Mesenteric fat pad (tissue), 1 donor: ENCODE data around the gene S100A2. TPM values are rescaled to one million over a fixed set of nuclear protein-coding genes. Genes with fewer than 3 reads are reported as not detected.
"Not testable (repeated sequence)": the region's sequence is repeated elsewhere in the genome, so short reads cannot be mapped to it uniquely, and the experiment has no call there.

Experiments
- DNase-seq: peaks from one replicate; pipeline ENCODE4 v3.0.0-alpha.2; 2020; ENCODE audit warnings: low spot score
- total RNA-seq: library from RNA; stranded (reverse); fragmentation: NEBNext Ultra II Directional; extraction: Animal tissue kit (Norgen Biotek cat#: 25700); gene quantifications from one replicate; pipeline ENCODE4 v1.2.1, GENCODE V29; 2021
- donor health status: DM: yes; HTN: yes; CAD: no.

Gene S100A2
- total RNA-seq, 1 donor from 2014 or later, result 0.58 TPM

DNA sequence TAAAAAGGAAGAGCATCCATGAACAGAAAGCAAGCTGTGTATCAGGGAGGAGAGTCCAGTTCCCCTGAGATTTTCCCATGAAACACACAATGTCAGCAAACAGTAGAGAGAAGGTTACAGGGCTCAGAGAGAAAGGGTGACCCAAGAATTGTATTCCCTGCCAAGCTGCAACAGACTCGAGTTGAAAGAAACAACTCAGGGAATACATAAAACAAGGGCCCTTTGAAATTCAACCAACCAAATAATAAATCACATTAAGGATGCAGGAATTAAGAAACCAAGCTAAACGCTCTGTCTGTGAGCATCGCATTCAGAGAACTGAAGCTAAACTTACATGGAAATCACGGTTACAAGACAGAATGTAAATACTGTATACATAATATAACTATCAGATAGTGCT is 27.1 kb upstream of the S100A2 start:
- DNase-seq, result no peak

DNA sequence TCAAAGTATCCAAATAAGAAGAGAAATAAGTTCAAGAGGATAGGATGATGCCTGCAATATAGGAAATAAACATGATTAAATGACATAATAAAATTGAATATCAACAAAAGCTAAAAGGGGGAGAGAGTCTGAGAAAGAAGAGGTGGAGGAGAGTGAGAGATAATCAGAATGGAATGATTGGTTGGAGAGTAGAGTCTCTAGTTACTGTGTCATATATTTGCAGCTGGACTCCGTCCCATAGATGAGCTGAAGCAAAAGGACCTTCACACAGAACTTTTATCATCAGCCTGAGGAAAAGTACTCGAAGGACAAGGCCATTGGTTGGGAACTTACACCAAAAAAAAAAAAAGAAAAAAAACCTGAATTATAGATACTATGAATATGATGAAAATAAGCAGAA is 22.8 kb upstream of the S100A2 start:
- no peak for DNase-seq

GRCh38 chr1:153588033-153588432 is 22.4 kb upstream of the S100A2 start:
- DNase-seq, result not testable (repeated sequence)

GRCh38 chr1:153587314-153587713 is 21.7 kb upstream of the S100A2 start:
- DNase-seq, result no peak

DNA sequence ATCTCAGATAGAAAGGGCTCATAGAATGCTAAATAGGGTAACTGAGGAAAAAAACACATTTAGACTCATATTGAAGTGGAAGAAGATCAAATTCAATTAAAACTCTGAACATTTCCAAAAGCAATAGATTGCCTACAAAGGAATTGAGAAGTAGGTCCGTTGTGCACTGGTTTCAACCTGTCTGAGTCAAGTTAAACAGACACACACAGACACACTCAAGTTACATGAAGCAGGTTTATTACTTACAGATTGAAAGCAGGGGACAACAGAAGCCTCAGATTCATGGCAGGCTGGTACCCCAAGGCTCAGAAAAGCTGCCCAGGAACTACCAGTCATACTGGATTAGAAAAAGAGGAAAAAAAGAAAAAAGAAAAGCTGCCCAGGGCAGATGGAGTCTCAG is 20.7 kb upstream of the S100A2 start:
- no peak for DNase-seq

DNA sequence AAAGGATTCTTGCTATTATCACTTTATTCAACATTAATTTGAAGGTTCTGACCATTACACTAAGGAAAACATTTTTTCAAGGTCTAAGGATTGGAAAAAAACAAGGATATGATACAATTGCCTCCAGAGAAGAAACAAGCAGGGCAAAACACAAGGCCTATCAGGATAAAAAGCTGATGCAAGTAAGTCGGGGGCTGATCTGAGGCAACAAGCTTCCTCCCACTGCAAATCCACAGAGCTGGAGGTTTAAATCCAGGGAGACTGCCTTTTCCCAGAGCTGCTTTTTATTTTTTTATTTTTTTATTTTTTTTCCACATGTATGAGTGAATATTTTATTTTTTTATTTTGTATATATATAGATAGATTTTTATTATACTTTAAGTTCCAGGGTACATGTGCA is 19.4 kb upstream of the S100A2 start:
- DNase-seq, result no peak

GRCh38 chr1:153583976-153584375 is 18.3 kb upstream of the S100A2 start:
- no peak for DNase-seq

GRCh38 chr1:153583514-153583913 is 17.9 kb upstream of the S100A2 start:
- not testable (repeated sequence) for DNase-seq

DNA sequence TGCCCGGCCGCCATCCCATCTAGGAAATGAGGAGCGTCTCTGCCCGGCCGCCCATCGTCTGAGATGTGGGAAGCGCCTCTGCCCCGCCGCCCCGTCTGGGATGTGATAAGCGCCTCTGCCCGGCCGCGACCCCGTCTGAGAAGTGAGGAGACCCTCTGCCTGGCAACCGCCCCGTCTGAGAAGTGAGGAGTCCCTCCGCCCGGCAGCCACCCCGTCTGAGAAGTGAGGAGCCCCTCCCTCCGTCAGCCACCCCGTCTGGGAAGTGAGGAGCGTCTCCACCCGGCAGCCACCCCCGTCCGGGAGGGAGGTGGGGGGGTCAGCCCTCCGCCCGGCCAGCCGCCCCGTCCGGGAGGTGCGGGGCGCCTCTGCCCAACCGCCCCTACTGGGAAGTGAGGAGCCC is 17.2 kb upstream of the S100A2 start:
- peak; percentile 62 for DNase-seq

- DNase-seq, result no peak
Observed at GRCh38 chr1:153578936-153579335, 13.3 kb upstream of the S100A2 start.

DNA sequence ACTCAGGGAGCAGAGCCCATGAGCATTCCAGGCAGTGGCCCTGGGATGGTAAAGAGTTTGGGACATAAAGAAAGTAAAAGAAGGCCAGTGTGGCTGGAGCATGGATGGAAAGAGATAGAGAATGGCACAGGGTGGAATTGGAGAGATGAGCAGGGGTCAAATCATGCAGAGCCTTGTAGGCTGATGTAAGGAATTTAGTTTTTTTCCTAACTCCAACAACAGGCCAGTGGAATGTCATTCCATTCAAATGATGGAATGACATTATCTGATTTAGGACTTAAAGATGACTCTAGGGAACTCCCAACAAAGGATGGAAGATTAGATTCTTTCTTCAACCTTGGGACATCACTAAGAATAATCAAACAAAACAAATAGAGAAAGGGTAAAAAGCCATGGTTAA is 12.8 kb upstream of the S100A2 start:
- no peak for DNase-seq

DNA sequence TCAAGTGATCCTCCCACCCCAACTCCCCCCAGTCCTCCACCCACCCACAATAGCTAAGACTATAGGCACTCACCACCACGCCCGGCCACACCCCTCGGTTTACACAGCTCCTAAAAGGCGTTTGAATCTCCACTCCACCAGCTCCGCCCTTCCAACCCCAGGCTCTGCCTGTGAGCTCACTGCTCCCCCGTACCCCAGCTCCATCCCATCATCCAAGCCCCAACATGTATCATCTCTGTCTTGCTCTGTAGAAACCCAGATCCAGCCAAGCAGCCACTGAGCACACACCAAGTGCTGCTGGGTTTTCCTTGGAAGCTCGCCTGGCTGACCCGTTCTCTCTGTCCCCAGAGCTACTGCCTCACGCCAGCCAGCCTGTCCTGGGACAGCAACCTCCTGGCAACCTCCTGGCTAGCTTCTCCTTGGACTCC is 12.0 kb upstream of the S100A2 start:
- DNase-seq, result peak; percentile 86

DNA sequence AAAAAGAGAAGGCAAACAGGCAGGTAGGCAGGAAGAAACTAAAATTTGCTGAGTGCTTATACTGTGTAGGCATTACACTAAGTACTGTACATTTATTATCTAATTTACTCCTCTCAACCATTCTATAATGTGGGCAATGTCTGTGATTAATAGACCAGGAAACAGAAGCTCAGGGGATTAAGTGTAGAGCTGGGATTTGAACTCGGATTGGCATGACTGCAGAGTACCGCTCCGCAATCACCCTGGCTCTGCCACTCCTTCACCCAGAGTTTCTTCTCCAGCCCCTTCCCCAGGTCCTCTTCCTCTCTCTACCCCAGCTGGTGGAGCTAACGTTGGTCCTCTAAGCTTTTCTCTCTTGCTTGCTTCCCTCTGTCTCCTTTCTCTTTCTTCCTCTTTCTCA is 11.5 kb upstream of the S100A2 start:
- no peak for DNase-seq

- DNase-seq, result not testable (repeated sequence)
Observed at GRCh38 chr1:153575497-153575896, 9.9 kb upstream of the S100A2 start.

GRCh38 chr1:153575081-153575491 is 9.4 kb upstream of the S100A2 start:
- DNase-seq, result not testable (repeated sequence)

GRCh38 chr1:153573351-153573750 is 7.7 kb upstream of the S100A2 start:
- no peak for DNase-seq

DNA sequence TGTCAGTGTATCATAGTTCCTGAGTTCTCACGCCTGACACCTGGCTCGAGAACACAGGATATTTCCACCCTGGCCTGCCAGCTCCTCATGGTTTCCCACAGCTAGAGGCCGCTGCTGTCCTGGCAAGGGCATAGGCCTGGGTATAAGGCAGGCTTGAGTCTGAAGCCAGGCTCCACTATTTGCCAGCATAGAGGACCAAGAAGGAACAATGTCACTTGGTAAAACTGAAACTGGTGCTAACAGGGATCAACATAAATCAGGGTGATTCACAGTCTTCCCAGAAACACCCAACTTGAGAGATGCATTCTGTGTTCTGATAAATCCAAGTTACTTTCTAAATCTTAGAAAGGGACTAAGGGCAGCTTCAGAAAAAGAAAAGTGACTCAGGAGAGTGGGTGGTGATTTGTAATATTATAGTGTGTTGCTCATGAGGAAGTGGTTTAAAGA is 6.9 kb upstream of the S100A2 start:
- peak; percentile 89 for DNase-seq

DNA sequence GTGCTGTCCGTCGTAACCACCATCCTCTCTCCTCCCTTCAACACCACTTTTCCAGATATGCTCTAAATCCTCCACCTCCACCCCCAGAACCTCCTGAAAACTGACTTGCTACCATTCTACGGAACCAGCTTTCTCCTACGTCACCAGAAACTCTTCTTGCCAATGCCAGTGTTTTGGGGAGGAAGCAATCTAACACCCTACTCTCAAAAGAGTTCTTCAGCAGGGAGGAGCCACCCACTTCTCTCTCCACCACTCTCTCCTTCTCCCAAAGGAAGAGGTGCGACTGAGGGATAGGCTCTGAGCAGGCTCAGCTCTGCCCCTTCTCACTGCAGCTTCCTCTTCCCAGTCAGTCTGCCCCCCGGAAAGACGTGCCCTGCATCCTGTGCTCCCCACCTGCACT is 6.1 kb upstream of the S100A2 start:
- no peak for DNase-seq

DNA sequence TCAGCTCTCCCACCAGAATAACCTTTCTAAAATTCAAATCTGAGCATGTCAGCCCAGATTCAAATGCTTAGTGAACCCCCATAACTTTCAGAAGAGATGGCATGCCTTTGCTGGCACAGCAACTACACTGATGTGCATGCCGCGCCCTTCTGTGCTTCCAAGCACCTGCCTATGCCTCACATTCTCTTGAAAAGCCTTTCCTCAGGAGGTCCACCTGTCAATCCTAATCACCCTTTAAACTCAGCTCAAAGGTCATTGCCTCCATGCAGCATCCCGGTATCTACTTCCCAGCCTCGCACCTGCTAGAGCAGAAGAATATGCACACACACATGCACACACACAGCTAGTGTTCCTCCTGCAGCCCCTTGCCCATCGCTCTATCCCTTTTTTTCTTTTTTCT is 5.2 kb upstream of the S100A2 start:
- no peak for DNase-seq

DNA sequence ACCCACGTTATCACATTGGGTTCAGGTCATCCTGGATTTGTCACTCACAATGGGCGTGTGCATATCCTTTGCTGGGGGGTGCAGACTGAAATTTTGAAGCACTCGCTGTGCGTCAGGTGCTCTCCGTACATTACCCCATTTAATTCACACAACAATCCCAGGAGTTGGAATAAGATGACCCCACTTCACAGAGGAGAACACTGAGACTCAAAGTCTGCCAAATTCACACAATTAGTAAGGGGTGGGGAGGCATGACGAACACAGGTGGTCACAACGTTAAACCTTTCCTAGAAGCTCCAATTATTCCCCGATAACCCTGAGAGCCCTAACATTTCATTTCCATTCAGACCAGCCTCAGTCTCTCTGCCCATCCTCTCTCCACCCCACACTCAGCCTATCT is 3.8 kb upstream of the S100A2 start:
- no peak for DNase-seq

DNA sequence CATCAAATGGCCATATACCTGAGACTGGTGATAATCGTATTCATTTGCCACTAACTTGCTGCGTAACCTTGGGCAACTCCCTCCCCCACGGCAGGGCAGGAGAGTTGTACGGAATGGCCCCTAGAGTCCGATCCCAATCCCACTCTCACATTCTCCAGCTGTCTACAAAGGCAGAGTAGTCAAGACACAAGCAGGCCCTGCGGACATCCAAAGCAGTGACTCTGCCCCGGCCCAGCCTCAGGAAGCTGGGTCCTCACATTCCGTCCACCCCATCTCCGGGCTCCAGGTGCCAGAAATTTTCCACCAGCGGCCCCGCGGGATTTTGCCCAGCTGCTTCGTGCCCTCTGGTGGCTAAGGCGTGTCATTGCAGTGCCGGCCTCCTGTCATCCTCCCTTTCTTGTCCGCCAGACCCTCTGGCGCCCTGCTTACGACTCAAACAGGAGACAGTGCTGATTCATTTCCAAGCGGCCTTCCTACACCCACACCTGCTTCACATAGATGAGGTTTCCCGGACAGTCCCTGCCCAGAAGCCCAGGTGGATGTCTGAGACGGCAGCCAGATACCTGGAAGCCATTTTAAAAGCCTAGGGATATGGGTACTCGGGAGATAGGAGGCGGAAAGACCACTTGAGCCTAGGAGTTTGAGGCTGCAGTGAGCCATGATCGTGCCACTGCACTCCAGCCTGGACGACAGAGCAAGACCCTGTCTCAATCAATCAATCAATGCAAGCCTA is 2.9 kb upstream of the S100A2 start:
- peak; percentile 97 for DNase-seq

DNA sequence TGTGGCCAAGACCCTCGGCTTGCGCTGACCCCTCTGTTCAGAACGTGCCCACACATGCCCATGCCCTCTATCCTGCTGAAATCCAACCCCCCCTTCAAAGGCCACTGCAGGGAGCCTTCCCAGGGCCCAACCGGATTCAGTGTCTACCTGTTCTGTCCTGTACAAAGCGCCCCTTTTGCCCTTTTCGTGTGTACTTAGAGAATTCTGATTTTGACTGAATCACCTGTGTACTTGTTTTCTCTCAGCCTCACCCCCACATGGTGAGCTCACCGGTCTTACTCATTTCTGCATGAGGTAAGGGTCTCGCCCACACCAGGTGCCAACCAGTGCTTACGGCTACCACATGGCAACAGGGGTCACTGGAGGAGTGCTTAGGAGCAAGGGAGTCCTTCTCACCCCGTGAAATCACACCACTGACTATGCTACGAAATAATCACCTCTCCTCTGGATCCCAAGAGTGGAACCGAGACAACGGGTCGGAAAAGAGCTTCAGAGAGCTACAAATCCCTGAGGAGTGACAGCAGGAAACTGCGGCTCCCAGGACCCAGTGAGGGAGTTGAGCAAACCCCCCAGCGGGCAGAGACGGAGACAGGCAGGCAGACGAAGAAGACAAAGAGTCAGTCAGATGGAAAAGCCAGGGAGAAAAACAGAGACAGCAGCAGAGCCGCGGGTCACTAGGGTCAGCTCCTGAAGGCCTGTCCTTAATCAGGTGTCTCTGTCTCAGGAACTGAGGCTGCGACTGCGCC is 2.1 kb upstream of the S100A2 start:
- peak; percentile 85 for DNase-seq
